ENCODE measurements around the gene MGME1.
A peak's percentile ranks its signal among the peaks of the same experiment; 100 is the strongest.

The MGME1 gene

DNA sequence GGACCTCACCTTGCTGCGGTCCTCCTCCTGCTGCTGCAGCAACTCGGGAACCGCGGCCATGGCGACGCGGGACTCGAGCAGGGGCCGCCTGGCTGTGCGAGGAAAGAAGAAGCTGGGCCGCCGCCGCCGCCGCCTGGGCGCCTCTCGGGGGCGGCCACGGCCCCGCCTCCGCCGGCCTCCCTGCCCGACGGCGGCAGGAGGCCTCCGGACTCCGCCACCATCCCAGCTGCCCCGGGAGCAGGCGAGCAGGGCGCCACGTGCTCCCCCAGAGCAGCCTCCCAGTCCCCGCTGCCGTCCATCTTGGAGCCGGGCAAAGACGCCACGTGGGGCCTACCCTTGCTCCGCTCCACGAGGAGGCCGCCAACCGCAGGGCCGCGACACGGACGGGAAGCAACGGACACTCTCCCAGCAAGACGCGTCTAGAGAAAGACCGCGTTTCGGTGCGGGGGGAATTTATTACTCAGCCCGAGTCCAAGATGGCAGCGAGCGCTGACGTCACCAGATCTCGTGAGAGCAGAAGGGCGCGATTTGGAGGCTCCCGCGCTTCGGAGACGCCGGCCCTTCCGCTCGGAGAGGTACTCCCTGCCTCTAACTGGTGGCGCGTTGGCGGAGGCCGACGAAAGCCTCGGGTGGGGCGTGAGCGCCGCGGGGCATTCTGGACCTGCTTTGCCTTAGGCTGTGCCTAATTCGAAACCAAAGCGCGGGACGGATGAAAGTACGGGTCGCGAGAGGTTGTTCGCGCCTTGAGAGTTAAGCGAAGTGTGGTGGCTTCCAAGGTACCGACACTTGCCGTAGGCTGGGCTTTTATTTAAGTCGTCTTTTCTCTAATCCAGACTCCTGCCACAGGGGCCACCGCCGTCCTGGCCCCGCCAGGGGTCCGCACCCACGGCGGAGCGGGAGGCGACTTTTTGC, at the start of gene MGME1, which contains the start of gene SNX5:
Gene MGME1, plus strand, starts transcription at position 653 of the 912 bp plus-strand sequence. CDS start 842 bp downstream, outside the sequence.
Gene SNX5, minus strand, starts transcription at position 429 of the 912 bp plus-strand sequence. Its CDS starts 369 bp downstream, at position 60.
- DNase-seq (ENCODE audit: low read depth in 1 of 2, low spot score in 1 of 2) = peak; percentile 96 to 98

GRCh38 chr20:17919149-17919548, 49.7 kb upstream of the MGME1 start:
- no peak for DNase-seq (ENCODE audit: low read depth in 1 of 2, low spot score in 1 of 2)

DNA sequence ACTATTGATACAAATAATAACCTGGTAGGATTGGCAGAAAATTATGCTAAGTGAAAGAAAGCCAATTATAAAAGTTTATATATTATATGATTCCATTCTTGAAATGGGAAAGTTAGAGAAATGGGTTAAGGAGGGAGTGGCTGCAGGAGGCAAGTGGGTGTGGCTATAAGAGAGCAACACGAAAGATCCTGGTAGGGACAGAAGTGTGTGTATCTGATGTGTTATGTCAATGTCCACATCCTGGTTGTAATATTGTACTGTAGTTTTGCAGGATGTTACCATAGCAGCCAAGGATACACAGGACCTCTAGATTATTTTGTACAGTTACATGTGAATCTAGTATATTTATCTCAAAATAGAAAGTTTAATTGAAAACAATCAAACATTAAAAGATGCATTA, 47.0 kb upstream of the MGME1 start:
- DNase-seq (ENCODE audit: low read depth in 1 of 2, low spot score in 1 of 2) = no peak

DNA sequence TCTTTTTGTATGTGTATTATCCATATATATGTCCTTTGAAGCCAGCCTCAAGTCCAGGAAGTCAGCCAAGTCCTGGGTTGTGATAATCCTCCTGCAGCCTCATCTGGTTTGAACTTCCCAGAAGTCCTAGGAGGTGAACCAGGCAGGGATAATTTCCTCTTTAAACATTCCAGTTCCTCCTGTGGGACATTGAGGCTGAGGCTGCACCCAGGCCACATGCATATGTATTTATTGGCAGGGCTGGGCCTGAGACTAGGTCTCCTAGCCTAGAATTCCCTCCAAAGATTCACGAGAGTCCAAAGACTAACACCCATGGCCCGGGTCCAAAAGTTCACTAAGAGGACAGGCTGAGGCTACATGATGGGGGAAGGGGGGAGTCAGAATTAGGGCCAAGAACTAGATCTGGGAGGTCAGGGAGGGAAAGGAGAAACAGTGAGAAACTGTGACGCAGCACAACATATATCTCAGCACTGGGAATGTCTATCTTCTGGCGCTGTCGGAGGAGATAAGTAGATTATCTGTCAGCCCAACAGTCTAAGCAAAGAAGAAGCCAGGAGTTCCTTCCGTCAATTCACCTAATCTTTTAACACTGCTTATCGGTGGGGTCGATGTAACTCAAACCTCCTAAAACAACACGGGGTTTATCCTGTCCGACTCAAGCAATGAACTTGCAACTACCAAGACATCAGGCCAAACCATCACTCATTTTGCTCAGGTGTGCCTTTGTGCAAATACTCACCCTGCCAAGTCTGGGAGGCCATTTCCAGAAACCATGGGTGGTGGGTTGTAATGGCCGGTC, 43.5 kb upstream of the MGME1 start:
- DNase-seq (ENCODE audit: low read depth in 1 of 2, low spot score in 1 of 2) = no peak

DNA sequence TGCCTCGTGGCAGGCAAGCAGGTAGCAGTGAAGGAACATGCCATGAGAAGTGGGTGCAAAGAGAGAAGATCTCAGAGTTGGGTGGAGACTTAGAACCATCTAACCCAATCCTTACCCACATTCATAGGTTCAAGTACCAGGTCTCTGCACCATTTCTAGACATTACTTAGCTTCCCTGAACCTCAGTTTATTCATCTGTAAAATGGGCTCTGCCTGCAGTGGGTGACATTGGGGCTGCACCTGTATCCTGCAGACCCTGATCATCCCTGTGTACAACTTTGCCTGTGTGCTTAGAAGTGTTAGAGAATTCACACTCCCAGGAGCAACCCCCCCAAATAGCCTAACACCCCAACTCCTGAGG, 42.9 kb upstream of the MGME1 start:
- no peak for DNase-seq (ENCODE audit: low read depth in 1 of 2, low spot score in 1 of 2)

GRCh38 chr20:17928211-17928611, 40.6 kb upstream of the MGME1 start:
- DNase-seq (ENCODE audit: low read depth in 1 of 2, low spot score in 1 of 2) = no peak

DNA sequence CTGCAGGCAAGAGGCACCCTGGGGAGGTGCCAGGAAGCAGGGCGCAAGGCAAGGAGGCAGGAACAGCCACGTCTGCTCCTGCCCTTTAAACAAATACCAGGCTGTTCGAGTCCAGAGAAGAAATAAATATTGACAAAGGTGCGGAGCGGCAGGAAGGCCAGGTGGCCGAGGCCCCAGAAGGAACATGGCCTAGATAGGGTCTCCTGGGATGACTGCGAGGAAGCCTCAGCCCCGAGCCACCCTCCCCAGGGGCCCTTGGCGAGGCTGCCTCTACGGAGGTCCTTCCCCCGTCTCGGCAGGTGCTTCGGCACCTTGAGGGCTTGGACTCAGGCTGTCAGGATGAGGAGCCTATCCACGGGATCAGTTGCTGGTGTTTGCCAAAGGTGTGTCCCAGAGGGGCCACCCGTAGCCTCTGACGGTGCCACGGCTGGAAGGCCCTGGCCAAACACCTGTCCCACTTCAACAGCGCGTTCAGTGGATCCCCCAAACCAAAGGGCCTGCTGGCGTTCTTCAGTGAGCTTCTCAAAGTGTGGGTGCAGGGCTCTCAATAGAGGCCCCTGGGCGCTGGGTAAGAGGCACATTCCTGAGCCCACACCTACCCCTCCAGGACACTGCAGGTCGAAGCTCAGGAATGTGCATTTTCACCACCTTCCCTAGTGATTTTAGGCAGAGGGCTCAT, 40.0 kb upstream of the MGME1 start:
- DNase-seq (ENCODE audit: low read depth in 1 of 2, low spot score in 1 of 2) = no peak

DNA sequence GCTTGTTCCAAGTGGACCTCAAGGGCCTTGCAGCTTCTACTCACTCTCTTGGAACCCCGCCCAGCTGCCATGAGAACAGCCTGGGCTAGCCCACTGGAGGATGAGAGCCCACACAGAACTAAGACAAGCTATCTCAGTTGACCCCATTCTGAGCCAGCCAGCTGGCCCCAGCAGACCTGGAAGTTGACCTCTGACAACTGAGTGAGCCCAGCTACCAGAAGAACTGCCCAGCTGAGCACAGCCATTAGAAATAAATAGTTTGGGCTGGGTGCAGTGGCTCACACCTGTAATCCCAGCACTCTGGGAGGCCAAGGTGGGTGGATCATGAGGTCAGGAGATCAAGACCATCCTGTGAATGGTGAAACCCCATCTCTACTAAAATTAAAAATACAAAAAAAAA, 37.3 kb upstream of the MGME1 start:
- no peak for DNase-seq (ENCODE audit: low read depth in 1 of 2, low spot score in 1 of 2)

- no peak for DNase-seq (ENCODE audit: low read depth in 1 of 2, low spot score in 1 of 2)
These were observed 36.4 kb upstream of the MGME1 start for GRCh38 chr20:17932396-17932795.

DNA sequence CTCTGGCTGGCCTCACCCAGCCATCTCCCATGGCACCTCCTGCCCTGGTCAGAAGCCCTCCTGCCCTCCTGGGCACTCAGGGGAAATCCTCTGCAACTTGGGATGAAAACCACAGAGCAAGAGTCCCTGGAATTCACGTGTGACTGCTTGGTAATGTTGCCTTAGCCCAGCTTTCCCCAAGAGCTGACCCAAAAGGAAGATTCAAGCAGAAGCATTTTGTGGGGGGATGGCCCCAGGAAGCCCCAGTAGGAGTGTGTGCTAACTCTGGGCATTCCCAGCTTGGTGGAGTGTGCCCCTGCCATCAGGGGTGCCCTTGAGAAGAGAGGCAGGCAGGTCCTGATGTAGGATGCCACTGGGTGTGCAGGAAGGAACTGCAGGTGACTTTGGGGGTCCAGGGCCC, 35.7 kb upstream of the MGME1 start:
- no peak for DNase-seq (ENCODE audit: low read depth in 1 of 2, low spot score in 1 of 2)

DNA sequence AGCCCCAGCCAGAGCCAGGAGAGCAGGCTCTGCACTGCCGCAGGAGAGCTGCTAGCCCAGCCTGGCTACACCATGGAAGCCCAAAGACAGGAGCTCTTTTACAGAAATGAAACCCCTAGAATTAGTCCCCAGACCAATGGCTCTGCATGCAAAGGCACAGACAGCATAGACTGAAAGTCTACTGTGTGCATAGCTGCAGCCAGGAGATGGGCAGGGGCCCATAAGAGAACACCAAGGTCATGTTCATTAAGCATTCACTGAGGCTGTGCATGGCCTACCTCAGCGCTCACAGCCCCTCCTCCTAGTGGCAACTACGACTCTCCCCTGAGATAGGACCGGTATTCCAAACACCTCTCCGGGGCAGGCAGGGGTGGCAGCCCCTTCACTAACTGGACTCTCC, 35.1 kb upstream of the MGME1 start:
- no peak for DNase-seq (ENCODE audit: low read depth in 1 of 2, low spot score in 1 of 2)

GRCh38 chr20:17934141-17934862, 34.5 kb upstream of the MGME1 start:
- no peak for DNase-seq (ENCODE audit: low read depth in 1 of 2, low spot score in 1 of 2)

DNA sequence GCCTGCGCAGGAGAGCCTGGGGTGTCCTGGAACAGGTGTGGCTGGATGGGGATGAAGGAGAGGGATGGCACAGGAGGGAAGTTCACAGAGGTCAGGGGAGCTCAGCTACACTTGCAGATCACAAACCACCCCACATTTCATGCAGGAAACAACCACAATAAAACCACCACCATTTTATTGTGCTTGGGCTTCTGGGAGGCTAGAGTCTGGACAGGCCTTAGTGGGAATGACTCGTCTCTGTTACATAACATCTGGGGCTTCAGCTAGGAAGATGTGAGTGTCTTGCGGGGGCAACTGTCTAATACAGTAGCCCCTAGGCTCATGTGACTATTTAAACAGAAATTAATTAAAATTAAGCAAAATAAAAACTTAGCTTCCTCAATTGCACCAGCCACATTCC, 33.6 kb upstream of the MGME1 start:
- no peak for DNase-seq (ENCODE audit: low read depth in 1 of 2, low spot score in 1 of 2)

GRCh38 chr20:17935761-17936160, 33.1 kb upstream of the MGME1 start:
- DNase-seq (ENCODE audit: low read depth in 1 of 2, low spot score in 1 of 2) = no peak

DNA sequence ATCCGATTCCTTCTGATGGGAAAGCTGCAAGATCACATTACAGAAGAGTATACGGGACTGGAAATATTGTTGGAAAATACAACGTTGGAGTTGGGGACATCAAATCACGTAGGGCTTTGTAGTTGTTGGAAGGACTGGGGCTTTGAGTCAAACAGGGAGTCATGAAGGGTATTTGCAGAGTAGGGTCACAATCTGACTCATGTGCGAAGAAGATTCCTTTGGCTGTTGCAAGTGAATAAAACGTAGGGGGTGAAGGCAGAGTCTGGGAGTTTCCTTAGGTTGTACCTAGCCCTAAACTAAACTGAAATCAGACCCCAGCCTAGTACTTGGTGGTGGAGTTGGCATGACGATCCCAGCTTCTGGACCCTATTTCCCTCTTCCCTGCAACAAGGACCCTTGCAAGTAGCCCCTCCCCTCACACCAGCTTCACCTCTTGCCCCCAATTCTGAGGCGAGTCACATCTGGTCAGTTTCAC, 32.5 kb upstream of the MGME1 start:
- DNase-seq (ENCODE audit: low read depth in 1 of 2, low spot score in 1 of 2) = no peak

DNA sequence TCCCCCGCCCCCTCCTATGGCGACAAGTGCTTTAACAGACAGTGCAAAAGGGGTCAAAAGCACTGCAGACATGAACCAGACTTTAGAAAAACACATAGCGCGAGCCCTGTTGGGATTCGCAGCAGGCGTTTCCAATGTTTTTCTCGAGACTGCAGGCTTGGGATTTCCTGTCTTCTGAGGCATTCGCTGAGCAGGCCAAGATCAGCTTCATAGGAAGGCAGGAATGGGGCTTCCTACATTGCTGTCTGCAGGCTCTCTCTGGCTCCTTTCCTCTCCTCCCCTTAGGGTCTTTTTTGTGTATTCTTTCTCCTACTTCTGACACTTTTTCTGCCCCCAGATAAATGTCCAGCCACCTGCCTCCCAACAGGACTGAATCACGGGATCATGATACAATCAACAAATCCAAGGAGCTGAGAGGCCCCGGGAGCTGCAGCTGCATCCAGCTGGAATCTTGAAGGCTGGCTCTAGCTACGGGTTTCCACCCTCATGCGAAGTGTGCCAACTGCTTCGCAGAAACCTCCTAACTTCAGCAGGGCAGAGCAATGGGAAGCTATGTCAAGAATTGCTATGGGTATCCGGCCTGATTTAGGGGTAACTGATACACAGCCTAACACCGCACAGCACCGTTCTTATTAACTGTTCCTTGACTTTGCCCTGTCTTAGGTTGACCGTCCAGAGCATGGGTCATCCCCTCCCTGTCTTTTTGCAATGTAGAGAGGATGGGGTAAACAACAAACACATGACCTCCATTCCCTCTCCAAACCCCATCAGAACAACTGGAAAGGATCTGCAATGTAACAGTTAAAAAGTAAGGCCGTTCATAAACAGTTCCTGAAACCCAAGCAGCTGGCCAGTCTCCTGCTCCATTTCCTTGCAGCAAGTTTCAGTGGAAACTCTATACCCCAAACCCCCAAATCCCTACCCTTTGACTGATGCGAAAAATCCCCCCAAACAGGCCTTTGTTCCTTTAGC, 31.8 kb upstream of the MGME1 start:
- DNase-seq (ENCODE audit: low read depth in 1 of 2, low spot score in 1 of 2) = no peak

GRCh38 chr20:17938871-17939619, 29.8 kb upstream of the MGME1 start:
- DNase-seq (ENCODE audit: low read depth in 1 of 2, low spot score in 1 of 2) = peak; percentile 11 to 21

GRCh38 chr20:17939622-17940223, 29.1 kb upstream of the MGME1 start:
- no peak for DNase-seq (ENCODE audit: low read depth in 1 of 2, low spot score in 1 of 2)

Data from stimulated activated CD4-positive, alpha-beta T cell treated with anti-CD3 and anti-CD28 coated beads, Interleukin-15, amount 100 ng/mL, for 1 hour (primary cell).